Loucy (cell line): ENCODE data around the gene ETS1.

Experiments
- H2AFZ ChIP-seq: fragments of 200-600 bp; sonication (generic); 2 replicates; pipeline ENCODE4 v1.6.0; 2016; ENCODE audit warnings: antibody characterized with exemption, mild to moderate bottlenecking, low read length, moderate library complexity
- H3F3A ChIP-seq: fragments of 200-600 bp; 2 replicates; pipeline ENCODE4 v1.6.0; 2016; ENCODE audit warnings: antibody characterized with exemption, low read depth, mild to moderate bottlenecking
- H3K27me3 ChIP-seq: fragments of 200-600 bp; sonication (generic); 2 replicates; pipeline ENCODE4 v1.6.1; 2014; ENCODE audit warnings: low read length, mild to moderate bottlenecking; ENCODE audit not compliant: insufficient read depth, poor library complexity, severe bottlenecking
- H3K36me3 ChIP-seq: fragments of 200-600 bp; sonication (generic); 2 replicates; pipeline ENCODE4 v1.6.1; 2016; ENCODE audit warnings: low read length; ENCODE audit not compliant: insufficient read depth
- H3K4me1 ChIP-seq: fragments of 200-600 bp; sonication (generic); 2 replicates; pipeline ENCODE4 v1.5.1; 2014; ENCODE audit warnings: low read length, mild to moderate bottlenecking; ENCODE audit not compliant: insufficient read depth, poor library complexity, severe bottlenecking
- H3K4me2 ChIP-seq: fragments of 200-600 bp; sonication (generic); 2 replicates; pipeline ENCODE4 v1.6.0; 2014; ENCODE audit warnings: antibody characterized with exemption, low read length, low read depth, mild to moderate bottlenecking; ENCODE audit not compliant: poor library complexity, severe bottlenecking
- H3K4me3 ChIP-seq: fragments of 200-600 bp; sonication (generic); 2 replicates; pipeline ENCODE4 v1.5.1; 2014; ENCODE audit warnings: low read length, mild to moderate bottlenecking, mixed read lengths; ENCODE audit not compliant: poor library complexity, severe bottlenecking
- H3K79me2 ChIP-seq: fragments of 200-600 bp; sonication (generic); 2 replicates; pipeline ENCODE4 v1.6.1; 2014; ENCODE audit warnings: low read length; ENCODE audit not compliant: insufficient read depth
- H3K9ac ChIP-seq: fragments of 200-600 bp; sonication (generic); 2 replicates; pipeline ENCODE4 v1.6.0; 2014; ENCODE audit warnings: mild to moderate bottlenecking, low read depth, low read length, moderate library complexity; ENCODE audit not compliant: poor library complexity, severe bottlenecking
- H3K9me2 ChIP-seq: fragments of 200-600 bp; sonication (generic); replicated peaks from 2 replicates; pipeline ENCODE4 v1.6.1; 2016; ENCODE audit warnings: low read depth, low read length, mixed read lengths
- H3K9me3 ChIP-seq: fragments of 200-600 bp; sonication (generic); 2 replicates; pipeline ENCODE4 v1.6.1; 2014; ENCODE audit warnings: mild to moderate bottlenecking, antibody characterized with exemption, low read length, low read depth; ENCODE audit not compliant: insufficient read depth
- H4K20me1 ChIP-seq: fragments of 200-600 bp; sonication (generic); 2 replicates; pipeline ENCODE4 v1.6.0; 2014; ENCODE audit warnings: antibody characterized with exemption, low read length, mild to moderate bottlenecking; ENCODE audit not compliant: insufficient read depth, poor library complexity, severe bottlenecking
- EZH2phosphoT487 ChIP-seq: fragments of 200-600 bp; IDR thresholded peaks from 2 replicates; pipeline ENCODE4 v1.6.1; 2018; ENCODE audit warnings: antibody characterized with exemption, mild to moderate bottlenecking, moderate library complexity, borderline replicate concordance
- TF ChIP-seq, protein P1 (sequence below): fragments of 200-600 bp; sonication (generic); conservative IDR thresholded peaks from 2 replicates; pipeline ENCODE4 v1.5.1; 2014; ENCODE audit warnings: mild to moderate bottlenecking, antibody characterized with exemption, low read length

The ETS1 gene

DNA sequence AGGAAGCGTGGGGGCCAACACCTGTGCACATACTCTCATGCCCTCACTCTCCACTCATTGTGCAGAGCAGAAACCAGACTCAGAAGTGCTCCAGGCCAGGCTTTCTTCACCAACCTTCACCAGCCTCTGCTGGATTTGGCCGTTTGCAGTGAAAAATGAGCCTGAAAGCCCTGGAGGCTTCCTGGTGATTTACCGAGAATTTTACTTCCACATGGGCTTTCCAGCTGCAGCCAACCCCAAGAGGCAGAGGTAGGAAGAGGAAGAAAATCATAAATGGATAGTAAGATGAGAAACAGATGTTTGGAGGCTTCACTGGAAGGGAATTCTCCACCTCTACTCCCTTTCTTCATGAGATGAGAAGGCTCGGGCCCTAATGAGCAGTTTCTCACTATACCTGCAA lies 155.4 kb downstream of the ETS1 start:
- no peaks in the 10 kb centered on the region for H3K9me3 ChIP-seq
- no peaks in the 10 kb centered on the region for H3K79me2 ChIP-seq
- peaks cover 7% of the 10 kb centered on the region for H3F3A ChIP-seq
- no peaks in the 10 kb centered on the region for H4K20me1 ChIP-seq
- H3K4me1 ChIP-seq = peaks cover 59% of the 10 kb centered on the region
- no peak overlapping the region for H3K9ac ChIP-seq
- no peaks in the 10 kb centered on the region for H3K9me2 ChIP-seq
- no peak overlapping the region for H2AFZ ChIP-seq
- no peak overlapping the region for H3K4me2 ChIP-seq
- no peaks in the 10 kb centered on the region for H3K27me3 ChIP-seq
- TF ChIP-seq, protein P1, sequence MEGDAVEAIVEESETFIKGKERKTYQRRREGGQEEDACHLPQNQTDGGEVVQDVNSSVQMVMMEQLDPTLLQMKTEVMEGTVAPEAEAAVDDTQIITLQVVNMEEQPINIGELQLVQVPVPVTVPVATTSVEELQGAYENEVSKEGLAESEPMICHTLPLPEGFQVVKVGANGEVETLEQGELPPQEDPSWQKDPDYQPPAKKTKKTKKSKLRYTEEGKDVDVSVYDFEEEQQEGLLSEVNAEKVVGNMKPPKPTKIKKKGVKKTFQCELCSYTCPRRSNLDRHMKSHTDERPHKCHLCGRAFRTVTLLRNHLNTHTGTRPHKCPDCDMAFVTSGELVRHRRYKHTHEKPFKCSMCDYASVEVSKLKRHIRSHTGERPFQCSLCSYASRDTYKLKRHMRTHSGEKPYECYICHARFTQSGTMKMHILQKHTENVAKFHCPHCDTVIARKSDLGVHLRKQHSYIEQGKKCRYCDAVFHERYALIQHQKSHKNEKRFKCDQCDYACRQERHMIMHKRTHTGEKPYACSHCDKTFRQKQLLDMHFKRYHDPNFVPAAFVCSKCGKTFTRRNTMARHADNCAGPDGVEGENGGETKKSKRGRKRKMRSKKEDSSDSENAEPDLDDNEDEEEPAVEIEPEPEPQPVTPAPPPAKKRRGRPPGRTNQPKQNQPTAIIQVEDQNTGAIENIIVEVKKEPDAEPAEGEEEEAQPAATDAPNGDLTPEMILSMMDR = no peak
- no peak for TF ChIP-seq EZH2phosphoT487
- no peaks in the 10 kb centered on the region for H3K36me3 ChIP-seq
- H3K4me3 ChIP-seq = no peak overlapping the region

- Histone ChIP-seq H2AFZ (no peak overlapping the region), H3K4me2 (no peak overlapping the region), H3K36me3 (no peaks in the 10 kb centered on the region)
Observed at GRCh38 chr11:128428935-128429334, 158.4 kb downstream of the ETS1 start.

GRCh38 chr11:128424851-128425285 lies 162.5 kb downstream of the ETS1 start:
- Histone ChIP-seq H3F3A (peaks cover 12% of the 10 kb centered on the region), H3K4me3 (no peak overlapping the region), H3K4me2 (no peak overlapping the region), H3K9me2 (no peaks in the 10 kb centered on the region), H3K79me2 (no peaks in the 10 kb centered on the region), H4K20me1 (no peaks in the 10 kb centered on the region), H3K4me1 (peaks cover 89% of the 10 kb centered on the region), H3K9ac (peak overlapping the region; percentile 47), H3K36me3 (no peaks in the 10 kb centered on the region), H3K27me3 (no peaks in the 10 kb centered on the region), H2AFZ (no peak overlapping the region), H3K9me3 (no peaks in the 10 kb centered on the region)
- TF ChIP-seq EZH2phosphoT487 = no peak
- TF ChIP-seq, protein P1 = no peak

More at GRCh38 chr11:128428935-128429334, 158.4 kb downstream of the ETS1 start:
- Histone ChIP-seq H3K4me3 (no peak overlapping the region), H3K79me2 (no peaks in the 10 kb centered on the region), H3K9ac (peak overlapping the region; percentile 8), H3F3A (peaks cover 7% of the 10 kb centered on the region), H3K27me3 (no peaks in the 10 kb centered on the region), H3K4me1 (peaks cover 71% of the 10 kb centered on the region), H4K20me1 (no peaks in the 10 kb centered on the region), H3K9me2 (no peaks in the 10 kb centered on the region), H3K9me3 (no peaks in the 10 kb centered on the region)
- TF ChIP-seq, protein P1 = no peak
- no peak for TF ChIP-seq EZH2phosphoT487
